Activated CD4-positive, alpha-beta T cell treated with anti-CD3 and anti-CD28 coated beads, Interleukin-2, amount 50 U/mL, for 1 hour (primary cell): ENCODE data around the gene NAALADL2.
"Not testable (repeated sequence)": the region's sequence is repeated elsewhere in the genome, so short reads cannot be mapped to it uniquely, and the experiment has no call there.

ENCODE experiments used
- DNase-seq: peaks from one replicate; pipeline ENCODE4 v3.0.0-alpha.2; 2020

Gene NAALADL2

GRCh38 chr3:175392653-175393052 lies 533.5 kb downstream of the NAALADL2 start:
- DNase-seq: no peak

GRCh38 chr3:175397372-175397771 lies 538.2 kb downstream of the NAALADL2 start:
- DNase-seq: no peak

GRCh38 chr3:175398676-175399075 lies 539.5 kb downstream of the NAALADL2 start:
- no peak for DNase-seq

GRCh38 chr3:175399156-175399840 lies 540.2 kb downstream of the NAALADL2 start:
- DNase-seq: no peak

GRCh38 chr3:175404027-175404426 lies 544.9 kb downstream of the NAALADL2 start:
- DNase-seq: no peak

GRCh38 chr3:175404621-175405020 lies 545.5 kb downstream of the NAALADL2 start:
- no peak for DNase-seq

- DNase-seq: no peak
These were observed 551.1 kb downstream of the NAALADL2 start for GRCh38 chr3:175410251-175410650.

GRCh38 chr3:175411405-175411804 lies 552.3 kb downstream of the NAALADL2 start:
- DNase-seq: no peak

GRCh38 chr3:175411946-175412345 lies 552.8 kb downstream of the NAALADL2 start:
- DNase-seq: no peak

GRCh38 chr3:175413926-175414325 lies 554.8 kb downstream of the NAALADL2 start:
- DNase-seq: no peak

- no peak for DNase-seq
These were observed 557.5 kb downstream of the NAALADL2 start for GRCh38 chr3:175416600-175416999.

GRCh38 chr3:175417426-175417825 lies 558.3 kb downstream of the NAALADL2 start:
- no peak for DNase-seq

- no peak for DNase-seq
These were observed 562.8 kb downstream of the NAALADL2 start for GRCh38 chr3:175421902-175422301.

GRCh38 chr3:175422744-175423143 lies 563.6 kb downstream of the NAALADL2 start:
- no peak for DNase-seq

GRCh38 chr3:175423848-175424247 lies 564.7 kb downstream of the NAALADL2 start:
- DNase-seq: not testable (repeated sequence)

- DNase-seq: no peak
These were observed 567.7 kb downstream of the NAALADL2 start for GRCh38 chr3:175426805-175427204.

GRCh38 chr3:175428466-175428865 lies 569.3 kb downstream of the NAALADL2 start:
- no peak for DNase-seq

- DNase-seq: no peak
These were observed 572.0 kb downstream of the NAALADL2 start for GRCh38 chr3:175430983-175431773.

- no peak for DNase-seq
These were observed 573.4 kb downstream of the NAALADL2 start for GRCh38 chr3:175432376-175433025.

GRCh38 chr3:175433026-175433674 lies 574.0 kb downstream of the NAALADL2 start:
- DNase-seq: no peak

GRCh38 chr3:175434561-175434960 lies 575.4 kb downstream of the NAALADL2 start:
- no peak for DNase-seq

GRCh38 chr3:175443682-175444081 lies 584.5 kb downstream of the NAALADL2 start:
- no peak for DNase-seq

GRCh38 chr3:175445741-175446140 lies 586.6 kb downstream of the NAALADL2 start:
- no peak for DNase-seq
